ENCODE data around the gene SELENOI. TPM values are rescaled to one million over a fixed set of nuclear protein-coding genes. Genes with fewer than 3 reads are reported as not detected.
A peak's percentile ranks its signal among the peaks of the same experiment; 100 is the strongest.

The SELENOI gene
- total and polyA plus RNA-seq, 2 donors (not counting 3 experiments of a cell fraction or from before 2014, with no cell fraction given), result 10.8 to 25.3 TPM

GRCh38 chr2:26364669-26365068 is 18.7 kb downstream of the SELENOI start:
- Histone ChIP-seq H2AFZ (ENCODE audit: low read depth, low read length) (no peak overlapping the region), H3K9me3 (replicated peaks; ENCODE audit: control insufficient read depth, insufficient read depth, low read length) (no peaks in the 10 kb centered on the region), H3K4me3 (replicated peaks in 1 of 3; ENCODE audit: insufficient read depth in 1 of 3, low read depth in 1 of 3, low read length in 3 of 3) (no peak overlapping the region), H3K27me3 (ENCODE audit: control insufficient read depth in 2 of 2, insufficient read depth in 2 of 2, low read length in 2 of 2) (no peaks in the 10 kb centered on the region), H3K27ac (ENCODE audit: insufficient read depth, low read depth, low read length) (no peak overlapping the region), H4K20me1 (replicated peaks; ENCODE audit: control insufficient read depth, extremely low read depth, insufficient read depth, low read length) (no peaks in the 10 kb centered on the region), H3K4me2 (ENCODE audit: insufficient read depth, low read length) (no peak overlapping the region), H3K79me2 (ENCODE audit: control insufficient read depth, insufficient read depth, low read length) (peaks cover 37% of the 10 kb centered on the region), H3K4me1 (ENCODE audit: control insufficient read depth, extremely low read depth, insufficient read depth, low read length) (no peaks in the 10 kb centered on the region), H3K36me3 (ENCODE audit: control insufficient read depth in 2 of 2, extremely low read depth in 1 of 2, insufficient read depth in 2 of 2, low read length in 2 of 2) (peaks cover 0 to 2% of the 10 kb centered on the region in 2 experiments), H3K9ac (replicated peaks; ENCODE audit: extremely low read depth, insufficient read depth, low read length) (no peak overlapping the region), H3K9me1 (replicated peaks; ENCODE audit: control insufficient read depth, extremely low read depth, insufficient read depth, low read length) (no peaks in the 10 kb centered on the region)
- ChIA-PET CTCF (no interaction called here), POLR2A (no interaction called here)
- DNase-seq (ENCODE audit: low read depth, low spot score), result no peak
- dilution Hi-C loops (cut with MboI; ENCODE audit: extremely low pct_ligation_motif_present, low sequenced_read_pairs), result no loop called here
- FAIRE-seq, result peak; percentile 42
- intact Hi-C loops (cut with micrococcal nuclease), result no loop called here
- TF ChIP-seq POLR2A (IDR thresholded peaks at IDR 0.05; ENCODE audit: low read depth, low read length), result no peak
- no peak for TF ChIP-seq MAX (IDR thresholded peaks at IDR 0.05; ENCODE audit: insufficient read depth, insufficient read length)
- no peak for TF ChIP-seq EZH2 (IDR thresholded peaks at IDR 0.05; ENCODE audit: borderline replicate concordance, low read depth, low read length, severe bottlenecking)
- TF ChIP-seq JUN (IDR thresholded peaks at IDR 0.05; ENCODE audit: borderline replicate concordance, insufficient read depth, insufficient read length, low read depth), result no peak
- TF ChIP-seq POLR2AphosphoS5 (IDR thresholded peaks at IDR 0.05; ENCODE audit: insufficient read depth, low read depth, low read length), result no peak
- TF ChIP-seq GATA2 (IDR thresholded peaks at IDR 0.05; ENCODE audit: insufficient read depth, insufficient read length, low read depth, low read length), result no peak
- TF ChIP-seq FOS (IDR thresholded peaks at IDR 0.05; ENCODE audit: borderline replicate concordance, insufficient read depth, low read length), result no peak
- TF ChIP-seq CTCF (IDR thresholded peaks at IDR 0.05; ENCODE audit: extremely low read depth in 1 of 2, insufficient read depth in 1 of 2, low read depth in 1 of 2, low read length in 2 of 2), result no peak
- no peak for TF ChIP-seq MYC (IDR thresholded peaks at IDR 0.05; ENCODE audit: low read depth, low read length)
- BruUV-seq (replicated peaks), result no TSS peak
